ENCODE data around the gene PITHD1. TPM values are rescaled to one million over a fixed set of nuclear protein-coding genes. Genes with fewer than 3 reads are reported as not detected.

The PITHD1 gene
- total and polyA plus RNA-seq, 3 donors from 2014 or later, result 83.7 to 99.3 (median 89.9) TPM

DNA sequence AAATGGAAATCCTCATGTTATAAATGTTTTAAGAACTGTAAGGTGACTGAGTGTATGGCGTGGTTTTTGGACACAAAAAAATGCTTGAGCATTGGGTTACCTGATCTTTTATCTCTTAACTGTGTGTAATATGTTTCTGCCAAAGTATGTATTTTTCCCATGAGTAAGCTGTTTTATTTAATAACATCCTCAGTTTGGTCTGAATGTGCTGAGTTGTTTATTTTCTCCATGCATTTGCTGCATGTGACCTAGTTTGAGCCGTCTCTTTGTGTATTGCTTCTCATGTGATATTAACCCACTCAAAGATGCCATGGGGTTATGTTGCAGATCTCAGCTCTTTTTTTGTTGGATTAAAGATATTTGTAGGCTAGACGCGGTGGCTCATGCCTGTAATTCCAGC lies 6.6 kb downstream of the PITHD1 start:
- DNase-seq, result no peak
- no peaks in the 10 kb centered on the region for H3K27me3 ChIP-seq
- WGBS, 2 donors, result 81 to 88% methylated on average over 4 of the region's 4 CpGs
- H3K9me3 ChIP-seq, result no peaks in the 10 kb centered on the region
- H3K4me3 ChIP-seq, result no peak overlapping the region
- intact Hi-C loops (cut with DNase I; ENCODE audit: low total_unique reads), result no loop called here
- no peaks in the 10 kb centered on the region for H3K36me3 ChIP-seq (ENCODE audit: low read depth, missing control alignments)
- H3K27ac ChIP-seq, result no peak overlapping the region
- TF ChIP-seq, protein P1, sequence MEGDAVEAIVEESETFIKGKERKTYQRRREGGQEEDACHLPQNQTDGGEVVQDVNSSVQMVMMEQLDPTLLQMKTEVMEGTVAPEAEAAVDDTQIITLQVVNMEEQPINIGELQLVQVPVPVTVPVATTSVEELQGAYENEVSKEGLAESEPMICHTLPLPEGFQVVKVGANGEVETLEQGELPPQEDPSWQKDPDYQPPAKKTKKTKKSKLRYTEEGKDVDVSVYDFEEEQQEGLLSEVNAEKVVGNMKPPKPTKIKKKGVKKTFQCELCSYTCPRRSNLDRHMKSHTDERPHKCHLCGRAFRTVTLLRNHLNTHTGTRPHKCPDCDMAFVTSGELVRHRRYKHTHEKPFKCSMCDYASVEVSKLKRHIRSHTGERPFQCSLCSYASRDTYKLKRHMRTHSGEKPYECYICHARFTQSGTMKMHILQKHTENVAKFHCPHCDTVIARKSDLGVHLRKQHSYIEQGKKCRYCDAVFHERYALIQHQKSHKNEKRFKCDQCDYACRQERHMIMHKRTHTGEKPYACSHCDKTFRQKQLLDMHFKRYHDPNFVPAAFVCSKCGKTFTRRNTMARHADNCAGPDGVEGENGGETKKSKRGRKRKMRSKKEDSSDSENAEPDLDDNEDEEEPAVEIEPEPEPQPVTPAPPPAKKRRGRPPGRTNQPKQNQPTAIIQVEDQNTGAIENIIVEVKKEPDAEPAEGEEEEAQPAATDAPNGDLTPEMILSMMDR (IDR thresholded peaks at IDR 0.05), result no peak
- no peak for TF ChIP-seq POLR2A (IDR thresholded peaks at IDR 0.05)
- no peaks in the 10 kb centered on the region for H3K4me1 ChIP-seq

DNA sequence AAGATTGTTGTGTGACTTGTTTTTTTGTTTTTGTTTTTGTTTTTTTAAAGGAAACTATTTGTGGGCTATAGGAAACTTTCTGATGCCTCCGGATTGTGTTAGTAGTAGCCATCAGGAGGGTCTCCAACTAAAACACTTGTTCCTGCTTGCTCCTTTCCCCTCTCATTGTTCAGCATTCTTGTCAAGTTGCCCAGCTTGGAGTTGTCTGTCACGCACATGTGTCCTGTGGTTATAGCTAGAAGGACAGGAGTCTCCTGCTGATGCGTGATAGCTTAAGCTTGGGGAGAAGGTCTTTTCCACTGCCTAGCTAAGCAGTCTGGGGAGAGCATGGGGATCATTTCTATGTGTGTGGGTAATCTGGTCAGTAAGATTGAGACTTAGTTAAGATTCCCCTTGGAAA lies 9.5 kb downstream of the PITHD1 start:
- intact Hi-C loops (cut with DNase I; ENCODE audit: low total_unique reads), result no loop called here
- no peak for DNase-seq
- WGBS, 2 donors, result 90 to 98% methylated on average over 3 of the region's 3 CpGs
- H3K9me3 ChIP-seq, result no peaks in the 10 kb centered on the region
- TF ChIP-seq, protein P1 (IDR thresholded peaks at IDR 0.05), result no peak
- no peak for TF ChIP-seq POLR2A (IDR thresholded peaks at IDR 0.05)
- peaks cover 12% of the 10 kb centered on the region for H3K4me1 ChIP-seq
- no peaks in the 10 kb centered on the region for H3K27me3 ChIP-seq
- H3K36me3 ChIP-seq (ENCODE audit: low read depth, missing control alignments), result no peaks in the 10 kb centered on the region
- H3K27ac ChIP-seq, result no peak overlapping the region
- no peak overlapping the region for H3K4me3 ChIP-seq

DNA sequence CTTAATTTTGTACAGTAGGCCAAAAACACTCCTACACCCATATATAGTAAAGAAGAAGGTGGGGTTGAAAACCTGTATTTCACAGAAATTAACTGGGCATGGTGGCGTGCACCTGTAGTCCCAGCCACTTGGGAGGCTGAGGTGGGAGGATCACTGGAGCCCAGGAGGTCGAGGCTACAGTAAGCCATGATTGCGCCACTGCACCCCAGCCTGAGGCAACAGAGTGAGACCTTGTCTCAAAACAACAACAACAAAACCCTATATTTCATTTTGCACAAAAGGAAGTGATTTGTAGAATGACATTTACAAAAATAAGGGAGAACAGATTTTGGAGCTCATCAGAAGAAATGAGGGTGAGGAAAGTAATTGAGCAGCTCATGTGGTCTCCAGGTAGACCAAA lies 10.5 kb downstream of the PITHD1 start:
- 97 to 98% methylated on average over 3 of the region's 3 CpGs for WGBS, 2 donors
- H3K27ac ChIP-seq, result no peak overlapping the region
- no peak overlapping the region for H3K4me3 ChIP-seq
- no peaks in the 10 kb centered on the region for H3K9me3 ChIP-seq
- DNase-seq, result no peak
- intact Hi-C loops (cut with DNase I; ENCODE audit: low total_unique reads), result no loop called here
- TF ChIP-seq, protein P1 (IDR thresholded peaks at IDR 0.05), result no peak
- no peak for TF ChIP-seq POLR2A (IDR thresholded peaks at IDR 0.05)
- H3K36me3 ChIP-seq (ENCODE audit: low read depth, missing control alignments), result no peaks in the 10 kb centered on the region
- peaks cover 12% of the 10 kb centered on the region for H3K4me1 ChIP-seq
- H3K27me3 ChIP-seq, result no peaks in the 10 kb centered on the region

DNA sequence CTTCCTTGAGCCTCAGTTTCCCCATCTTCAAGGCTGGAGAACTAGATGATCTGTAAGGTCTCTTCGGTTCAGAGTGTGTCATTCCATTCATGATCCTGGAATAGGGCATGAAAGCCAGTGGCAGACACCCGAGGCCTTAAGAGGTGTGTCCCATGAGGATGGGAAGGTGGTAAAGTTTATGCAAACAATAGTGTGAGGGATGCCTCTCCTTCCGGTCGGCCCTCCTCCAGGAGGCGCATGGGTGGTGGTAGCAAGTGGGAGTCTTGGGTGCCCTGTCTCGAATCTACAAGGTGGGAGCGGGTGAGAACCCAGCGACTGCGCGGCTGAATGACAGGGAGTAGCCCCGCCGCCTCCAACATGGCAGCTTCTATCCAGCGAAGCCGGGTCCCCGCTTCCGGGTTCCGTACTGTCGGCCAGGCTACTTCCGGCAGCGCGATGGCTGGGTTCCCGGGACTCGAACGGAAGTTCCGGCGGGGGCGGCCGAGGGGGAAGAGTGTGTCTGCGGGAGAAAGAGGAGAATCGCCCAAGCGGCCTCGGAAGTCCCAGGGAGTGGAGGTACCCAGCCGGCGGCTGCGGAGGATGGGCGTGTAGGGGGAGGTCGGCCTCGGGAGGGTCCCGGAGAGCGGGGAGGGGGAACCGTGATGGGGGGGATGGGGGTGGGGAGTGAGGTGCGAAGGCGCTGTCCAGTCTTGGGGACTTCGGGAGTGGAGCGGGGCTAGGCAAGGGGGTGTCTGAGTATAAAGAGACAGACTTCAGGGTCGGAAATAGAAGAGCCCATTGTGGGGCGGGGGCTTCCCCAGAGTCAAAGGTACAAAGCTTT lies 12.7 kb downstream of the PITHD1 start, which contains the start of gene LYPLA2:
Gene LYPLA2, plus strand, starts transcription at position 450 of the 820 bp plus-strand sequence. CDS start 1,538 bp downstream, outside the sequence.
- peak; percentile 97 for DNase-seq
- peaks cover 12% of the 10 kb centered on the region for H3K4me1 ChIP-seq
- no peaks in the 10 kb centered on the region for H3K9me3 ChIP-seq
- intact Hi-C loops (cut with DNase I; ENCODE audit: low total_unique reads), result no loop called here
- no peak for TF ChIP-seq POLR2A (IDR thresholded peaks at IDR 0.05)
- TF ChIP-seq, protein P1 (IDR thresholded peaks at IDR 0.05), result no peak
- H3K4me3 ChIP-seq, result peak within 1 kb of the TSS; percentile 66 to 80
- WGBS, 2 donors, result 1 to 2% methylated on average over 21 to 47 of the region's 47 CpGs
- H3K27me3 ChIP-seq, result no peaks in the 10 kb centered on the region
- peak within 1 kb of the TSS in 1 of 2 donors; percentile 51 for H3K27ac ChIP-seq
- H3K36me3 ChIP-seq (ENCODE audit: low read depth, missing control alignments), result no peaks in the 10 kb centered on the region
